ENCODE measurements around the gene CABP2. TPM values are rescaled to one million over a fixed set of nuclear protein-coding genes. Genes with fewer than 3 reads are reported as not detected.
"Not testable (repeated sequence)": the region's sequence is repeated elsewhere in the genome, so short reads cannot be mapped to it uniquely, and the experiment has no call there.

CABP2 gene
- total RNA-seq, 1 donor from 2014 or later: not detected

DNA sequence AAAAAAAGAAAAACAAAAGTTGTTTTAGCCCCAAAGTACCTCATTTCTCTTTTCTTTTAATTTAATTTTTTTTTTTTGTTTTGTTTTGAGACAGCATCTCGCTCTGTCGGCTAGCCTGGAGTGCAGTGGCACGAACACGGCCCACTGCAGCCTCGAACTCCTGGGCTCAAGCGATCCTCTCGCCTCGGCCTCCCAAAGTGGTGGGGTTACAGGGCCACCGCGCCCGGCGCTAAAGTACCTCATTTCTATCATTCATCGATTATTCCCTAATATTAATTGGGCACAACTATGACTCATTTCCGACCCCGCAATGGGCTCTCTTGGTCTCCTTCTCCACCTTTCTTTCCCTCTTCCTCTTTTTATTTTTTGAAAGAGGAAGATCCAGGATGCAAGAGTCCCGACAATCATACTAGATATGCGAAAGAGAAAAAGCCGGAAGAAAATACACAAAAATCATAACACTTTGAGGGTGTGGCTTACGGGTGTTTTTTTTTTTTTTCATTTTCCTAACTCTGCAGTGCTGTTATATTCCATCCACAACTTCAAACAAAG is 40.9 kb downstream of the CABP2 start:
- no peak for DNase-seq (ENCODE audit: low spot score)

DNA sequence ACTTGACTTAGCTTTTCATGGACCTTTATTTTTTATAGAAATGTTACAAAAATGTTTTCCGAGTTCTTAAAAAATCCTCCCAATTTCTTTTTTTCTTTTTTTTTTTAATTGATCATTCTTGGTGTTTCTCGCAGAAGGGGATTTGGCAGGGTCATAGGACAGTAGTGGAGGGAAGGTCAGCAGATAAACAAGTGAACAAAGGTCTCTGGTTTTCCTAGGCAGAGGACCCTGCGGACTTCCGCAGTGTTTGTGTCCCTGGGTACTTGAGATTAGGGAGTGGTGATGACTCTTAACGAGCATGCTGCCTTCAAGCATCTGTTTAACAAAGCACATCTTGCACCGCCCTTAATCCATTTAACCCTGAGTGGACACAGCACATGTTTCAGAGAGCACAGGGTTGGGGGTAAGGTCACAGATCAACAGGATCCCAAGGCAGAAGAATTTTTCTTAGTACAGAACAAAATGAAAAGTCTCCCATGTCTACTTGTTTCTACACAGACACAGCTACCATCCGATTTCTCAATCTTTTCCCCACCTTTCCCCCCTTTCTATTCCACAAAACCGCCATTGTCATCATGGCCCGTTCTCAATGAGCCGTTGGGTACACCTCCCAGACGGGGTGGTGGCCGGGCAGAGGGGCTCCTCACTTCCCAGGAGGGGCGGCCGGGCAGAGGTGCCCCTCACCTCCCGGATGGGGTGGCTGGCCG is 45.7 kb downstream of the CABP2 start:
- DNase-seq (ENCODE audit: low spot score): not testable (repeated sequence)

DNA sequence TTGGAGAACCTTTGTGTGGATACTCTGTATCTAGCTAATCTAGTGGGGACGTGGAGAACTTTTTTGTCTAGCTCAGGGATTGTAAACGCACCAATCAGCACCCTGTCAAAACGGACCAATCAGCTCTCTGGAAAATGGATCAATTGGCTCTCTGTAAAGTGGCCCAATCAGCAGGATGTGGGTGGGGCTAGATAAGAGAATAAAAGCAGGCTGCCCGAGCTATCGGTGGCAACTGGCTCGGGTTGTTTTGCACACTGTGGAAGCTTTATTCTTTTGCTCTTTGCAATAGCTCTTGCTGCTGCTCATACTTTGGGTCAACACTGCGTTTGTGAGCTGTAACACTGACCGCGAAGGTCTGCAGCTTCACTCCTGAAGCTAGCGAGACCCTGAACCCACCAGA is 46.6 kb downstream of the CABP2 start:
- DNase-seq (ENCODE audit: low spot score): not testable (repeated sequence)

DNA sequence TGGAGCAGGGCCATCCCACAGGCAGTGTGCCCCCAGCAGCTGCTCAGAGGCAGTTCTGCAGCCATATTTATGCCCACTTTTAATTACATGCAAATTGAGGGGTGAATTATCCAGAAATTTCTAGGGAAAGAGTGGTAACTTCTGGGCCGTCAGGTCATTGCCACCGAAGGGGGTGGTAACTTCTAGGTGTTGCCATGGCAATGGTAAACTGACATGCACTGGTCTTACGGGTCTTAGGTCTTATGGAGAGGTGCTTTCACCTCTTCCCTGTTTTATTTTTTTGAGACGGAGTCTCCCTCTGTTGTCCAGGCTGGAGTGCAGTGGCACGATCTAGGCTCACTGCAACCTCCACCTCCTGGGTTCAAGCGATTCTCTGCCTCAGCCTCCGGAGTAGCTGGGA is 50.4 kb downstream of the CABP2 start:
- DNase-seq (ENCODE audit: low spot score): no peak

- DNase-seq (ENCODE audit: low spot score): no peak
Observed at GRCh38 chr11:67470337-67471002, 52.8 kb downstream of the CABP2 start.

DNA sequence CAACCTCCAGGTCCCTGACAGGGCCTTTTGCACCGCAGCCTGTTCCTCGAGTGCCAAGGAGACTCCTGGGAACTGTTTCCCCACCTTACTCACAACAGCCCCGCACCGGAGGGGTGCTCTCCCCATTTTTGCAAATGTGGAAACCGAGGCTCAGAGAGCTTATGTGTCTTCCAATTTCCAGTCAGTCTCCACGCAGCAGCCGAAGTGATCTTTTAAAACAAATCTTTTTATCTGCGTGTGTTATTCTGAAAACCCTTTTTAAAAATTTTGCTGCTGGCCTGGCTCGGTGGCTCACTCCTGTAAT is 53.8 kb downstream of the CABP2 start:
- DNase-seq (ENCODE audit: low spot score): no peak

Small RNAs within 50 kb of the gene (microRNA-seq; reads per million reads assigned to microRNA genes)
- gene MIR6752 (ENCODE audit: borderline number of aligned reads): not detected

Other genes with a start within 250 kb of the CABP2 start
- 42.5 TPM for gene ANKRD13D, start 234.1 kb downstream of the CABP2 start, total RNA-seq
- gene SSH3, start 219.9 kb downstream of the CABP2 start, total RNA-seq: 19.9 TPM
- gene POLD4, start 169.9 kb downstream of the CABP2 start, total RNA-seq: 72.9 TPM
- 7.7 TPM for gene CLCF1, start 149.8 kb downstream of the CABP2 start, total RNA-seq
- 10.4 TPM for gene RAD9A, start 131.5 kb downstream of the CABP2 start, total RNA-seq
- gene PPP1CA, start 121.6 kb downstream of the CABP2 start, total RNA-seq: 92.4 TPM
- gene TBC1D10C, start 119.4 kb downstream of the CABP2 start, total RNA-seq: 5.3 TPM
- 0.29 TPM for gene CARNS1, start 107.8 kb downstream of the CABP2 start, total RNA-seq
- 32.4 TPM for gene RPS6KB2, start 95.0 kb downstream of the CABP2 start, total RNA-seq
- gene PTPRCAP, start 85.8 kb downstream of the CABP2 start, total RNA-seq: 3.3 TPM
- 83.1 TPM for gene CORO1B, start 80.0 kb downstream of the CABP2 start, total RNA-seq
- gene GPR152, start 70.7 kb downstream of the CABP2 start, total RNA-seq: not detected
- gene CABP4, start 68.1 kb downstream of the CABP2 start, total RNA-seq: 3.8 TPM
- 43.2 TPM for gene TMEM134, start 54.2 kb downstream of the CABP2 start, total RNA-seq
- gene AIP, start 40.4 kb downstream of the CABP2 start, total RNA-seq: 39.5 TPM
- gene PITPNM1, start 18.1 kb downstream of the CABP2 start, total RNA-seq: 29.5 TPM
- 59.6 TPM for gene CDK2AP2, start 15.3 kb downstream of the CABP2 start, total RNA-seq
- gene GSTP1, start 60.4 kb upstream of the CABP2 start, total RNA-seq: 355 TPM
- 147 TPM for gene NDUFV1, start 83.5 kb upstream of the CABP2 start, total RNA-seq
- 12.9 TPM for gene NUDT8, start 106.5 kb upstream of the CABP2 start, total RNA-seq
- gene TBX10, start 116.3 kb upstream of the CABP2 start, total RNA-seq: not detected
- gene ACY3, start 127.3 kb upstream of the CABP2 start, total RNA-seq: not detected
- gene ALDH3B2, start 151.2 kb upstream of the CABP2 start, total RNA-seq: not detected

Measured in mesenteric fat pad (tissue), 1 donor.